Astrocyte (in vitro differentiated cells and primary cell): ENCODE results near the gene P4HA3.

Experiments used
- EZH2 ChIP-seq: IDR thresholded peaks from 2 replicates; pipeline ENCODE4 v1.6.1; 2012; ENCODE audit warnings: mild to moderate bottlenecking, low read length, inconsistent platforms; ENCODE audit not compliant: insufficient read depth
- TF ChIP-seq, protein P1 (sequence below): IDR thresholded peaks from 2 replicates; pipeline ENCODE4 v1.5.1; 2011; ENCODE audit warnings: low read depth, mild to moderate bottlenecking, inconsistent platforms, low read length, moderate library complexity; ENCODE audit not compliant: insufficient read depth

DNA sequence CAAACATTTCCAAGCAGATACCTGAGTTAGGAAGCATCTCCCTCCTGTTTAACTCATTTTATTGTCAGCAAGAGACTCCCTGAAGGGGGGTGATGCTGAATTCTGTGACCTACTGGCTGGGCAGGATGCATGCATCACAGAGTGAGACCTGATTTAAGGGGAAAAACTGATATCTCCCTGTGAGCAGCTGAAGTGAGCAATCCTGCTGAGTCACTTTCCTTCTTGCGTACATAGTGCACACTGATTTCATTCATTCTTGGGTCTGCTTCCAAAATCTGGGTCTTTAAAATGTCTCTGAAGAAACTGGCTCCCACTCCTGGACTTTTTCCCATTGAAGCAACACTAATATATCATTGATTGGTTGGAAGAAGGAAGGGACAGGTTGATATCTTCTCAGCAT is 23.3 kb downstream of the P4HA3 start:
- TF ChIP-seq, protein P1, sequence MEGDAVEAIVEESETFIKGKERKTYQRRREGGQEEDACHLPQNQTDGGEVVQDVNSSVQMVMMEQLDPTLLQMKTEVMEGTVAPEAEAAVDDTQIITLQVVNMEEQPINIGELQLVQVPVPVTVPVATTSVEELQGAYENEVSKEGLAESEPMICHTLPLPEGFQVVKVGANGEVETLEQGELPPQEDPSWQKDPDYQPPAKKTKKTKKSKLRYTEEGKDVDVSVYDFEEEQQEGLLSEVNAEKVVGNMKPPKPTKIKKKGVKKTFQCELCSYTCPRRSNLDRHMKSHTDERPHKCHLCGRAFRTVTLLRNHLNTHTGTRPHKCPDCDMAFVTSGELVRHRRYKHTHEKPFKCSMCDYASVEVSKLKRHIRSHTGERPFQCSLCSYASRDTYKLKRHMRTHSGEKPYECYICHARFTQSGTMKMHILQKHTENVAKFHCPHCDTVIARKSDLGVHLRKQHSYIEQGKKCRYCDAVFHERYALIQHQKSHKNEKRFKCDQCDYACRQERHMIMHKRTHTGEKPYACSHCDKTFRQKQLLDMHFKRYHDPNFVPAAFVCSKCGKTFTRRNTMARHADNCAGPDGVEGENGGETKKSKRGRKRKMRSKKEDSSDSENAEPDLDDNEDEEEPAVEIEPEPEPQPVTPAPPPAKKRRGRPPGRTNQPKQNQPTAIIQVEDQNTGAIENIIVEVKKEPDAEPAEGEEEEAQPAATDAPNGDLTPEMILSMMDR, result no peak
- no peak for TF ChIP-seq EZH2
